Muscle layer of duodenum (tissue), 2 donors: ENCODE measurements around the gene CCDC188.

ENCODE experiments used
- H3K27ac ChIP-seq: one replicate; pipeline ENCODE4 v1.7.0; 2013; ENCODE audit warnings: mild to moderate bottlenecking, low read length
- H3K27me3 ChIP-seq: one replicate; pipeline ENCODE4 v1.7.0; 2013; ENCODE audit warnings: low read depth, mild to moderate bottlenecking, control low read depth, low read length
- H3K36me3 ChIP-seq, 2 donors: one replicate each; pipeline ENCODE4 v1.7.0; 2013; ENCODE audit warnings: low read length in 2 of 2, control low read depth in 1 of 2, mild to moderate bottlenecking in 1 of 2; ENCODE audit not compliant: insufficient read depth in 2 of 2, control insufficient read depth in 1 of 2
- H3K4me1 ChIP-seq, 2 donors: one replicate each; pipeline ENCODE4 v1.7.0; 2013; ENCODE audit warnings: low read length in 2 of 2, mild to moderate bottlenecking in 2 of 2, control low read depth in 1 of 2, moderate library complexity in 1 of 2; ENCODE audit not compliant: insufficient read depth in 2 of 2, control insufficient read depth in 1 of 2
- H3K4me3 ChIP-seq, 2 donors: one replicate each; pipeline ENCODE4 v1.7.0; 2013; ENCODE audit warnings: low read length in 2 of 2, low read depth in 1 of 2, mild to moderate bottlenecking in 1 of 2
- H3K9me3 ChIP-seq, 2 donors: one replicate each; pipeline ENCODE4 v1.7.0; 2013; ENCODE audit warnings: low read length in 2 of 2, control low read depth in 1 of 2, mild to moderate bottlenecking in 1 of 2; ENCODE audit not compliant: control insufficient read depth in 1 of 2
- donor health status: healthy.

Gene CCDC188

GRCh38 chr22:20121856-20122415, 28.9 kb downstream of the CCDC188 start:
- Histone ChIP-seq H3K27ac (no peak overlapping the region), H3K36me3 (peaks cover 18 to 59% of the 10 kb centered on the region in 2 donors), H3K9me3 (no peaks in the 10 kb centered on the region), H3K4me1 (peaks cover 6 to 34% of the 10 kb centered on the region in 2 donors), H3K27me3 (no peaks in the 10 kb centered on the region), H3K4me3 (no peak overlapping the region)

- H3K27me3 ChIP-seq, result no peaks in the 10 kb centered on the region
- peaks cover 12 to 51% of the 10 kb centered on the region in 2 donors for H3K36me3 ChIP-seq
- no peaks in the 10 kb centered on the region for H3K9me3 ChIP-seq
- H3K27ac ChIP-seq, result peak overlapping the region; percentile 58
- H3K4me1 ChIP-seq, result peaks cover 6 to 47% of the 10 kb centered on the region in 2 donors
- peak overlapping the region; percentile 83 to 94 for H3K4me3 ChIP-seq
Observed at GRCh38 chr22:20118300-20119020, 32.4 kb downstream of the CCDC188 start.

- Histone ChIP-seq H3K4me1 (peaks cover 6 to 45% of the 10 kb centered on the region in 2 donors), H3K27ac (peak overlapping the region; percentile 58), H3K27me3 (no peaks in the 10 kb centered on the region), H3K4me3 (peak overlapping the region; percentile 83 to 94), H3K36me3 (peaks cover 12 to 56% of the 10 kb centered on the region in 2 donors), H3K9me3 (no peaks in the 10 kb centered on the region)
Observed at GRCh38 chr22:20117633-20118299, 33.1 kb downstream of the CCDC188 start.

- H3K9me3 ChIP-seq, result no peaks in the 10 kb centered on the region
- peaks cover 6 to 45% of the 10 kb centered on the region in 2 donors for H3K4me1 ChIP-seq
- peaks cover 8 to 59% of the 10 kb centered on the region in 2 donors for H3K36me3 ChIP-seq
- no peaks in the 10 kb centered on the region for H3K27me3 ChIP-seq
- peak within 1 kb of the TSS; percentile 82 for H3K27ac ChIP-seq
- peak within 1 kb of the TSS; percentile 83 to 94 for H3K4me3 ChIP-seq
Observed at GRCh38 chr22:20116951-20117632, 33.8 kb downstream of the CCDC188 start, which contains the start of gene TRMT2A. TRMT2A (minus strand) TSS chr22:20117226; CDS start chr22:20116906, 320 bp downstream.

GRCh38 chr22:20116376-20116950, 34.4 kb downstream of the CCDC188 start:
- peak overlapping the region; percentile 82 for H3K27ac ChIP-seq
- H3K4me1 ChIP-seq, result peaks cover 6 to 45% of the 10 kb centered on the region in 2 donors
- peaks cover 8 to 57% of the 10 kb centered on the region in 2 donors for H3K36me3 ChIP-seq

GRCh38 chr22:20115691-20116375, 35.0 kb downstream of the CCDC188 start, which contains the start of gene RANBP1:
RANBP1 (plus strand) TSS chr22:20116104; CDS start chr22:20116185, 81 bp downstream.
- no peaks in the 10 kb centered on the region for H3K9me3 ChIP-seq

More at GRCh38 chr22:20116376-20116950, 34.4 kb downstream of the CCDC188 start:
- no peaks in the 10 kb centered on the region for H3K27me3 ChIP-seq
- no peaks in the 10 kb centered on the region for H3K9me3 ChIP-seq
- H3K4me3 ChIP-seq, result peak overlapping the region; percentile 76 to 94

GRCh38 chr22:20114506-20115475, 36.1 kb downstream of the CCDC188 start:
- Histone ChIP-seq H3K4me1 (peaks cover 6 to 33% of the 10 kb centered on the region in 2 donors), H3K36me3 (peaks cover 4 to 59% of the 10 kb centered on the region in 2 donors), H3K27ac (no peak overlapping the region), H3K27me3 (no peaks in the 10 kb centered on the region), H3K9me3 (no peaks in the 10 kb centered on the region), H3K4me3 (no peak overlapping the region)

More at GRCh38 chr22:20115691-20116375, 35.0 kb downstream of the CCDC188 start, which contains the start of gene RANBP1:
- Histone ChIP-seq H3K36me3 (peaks cover 8 to 59% of the 10 kb centered on the region in 2 donors), H3K27ac (peak within 1 kb of the TSS; percentile 82), H3K4me1 (peaks cover 6 to 44% of the 10 kb centered on the region in 2 donors), H3K27me3 (no peaks in the 10 kb centered on the region), H3K4me3 (peak within 1 kb of the TSS; percentile 76 to 94)

GRCh38 chr22:20113551-20114310, 37.1 kb downstream of the CCDC188 start:
- H3K4me3 ChIP-seq, result no peak overlapping the region
- H3K9me3 ChIP-seq, result no peaks in the 10 kb centered on the region
- H3K27me3 ChIP-seq, result no peaks in the 10 kb centered on the region
- peaks cover 8 to 62% of the 10 kb centered on the region in 2 donors for H3K36me3 ChIP-seq
- peaks cover 6 to 24% of the 10 kb centered on the region in 2 donors for H3K4me1 ChIP-seq
- H3K27ac ChIP-seq, result no peak overlapping the region
